NCI-H1092 (cell line): Measurements from ENCODE around the gene FAM20C.

Experiments used
- DNase-seq: peaks from one replicate; lab custom pipeline; 2025; lab: John Stamatoyannopoulos, UW

The FAM20C gene

DNA sequence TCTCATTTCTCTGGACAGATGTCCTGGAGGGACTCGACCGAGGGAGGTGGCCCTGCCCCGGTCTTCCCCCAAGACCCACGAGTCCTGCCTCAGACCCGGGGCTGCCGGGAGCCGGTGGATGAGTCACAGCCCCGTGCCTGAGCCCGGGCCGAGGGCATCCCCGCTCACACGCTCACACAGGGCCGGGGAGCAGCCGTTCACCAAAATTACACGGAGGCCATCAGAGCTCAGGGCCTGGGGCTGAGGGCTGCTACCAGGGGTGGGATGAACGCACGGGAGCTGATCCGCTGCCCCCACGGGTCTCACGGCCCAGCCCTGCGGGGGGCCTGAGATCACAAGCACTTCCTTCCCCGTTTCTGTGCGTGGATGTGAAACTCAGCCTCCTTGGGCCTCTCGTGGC is 17.5 kb downstream of the FAM20C start:
- no peak for DNase-seq

DNA sequence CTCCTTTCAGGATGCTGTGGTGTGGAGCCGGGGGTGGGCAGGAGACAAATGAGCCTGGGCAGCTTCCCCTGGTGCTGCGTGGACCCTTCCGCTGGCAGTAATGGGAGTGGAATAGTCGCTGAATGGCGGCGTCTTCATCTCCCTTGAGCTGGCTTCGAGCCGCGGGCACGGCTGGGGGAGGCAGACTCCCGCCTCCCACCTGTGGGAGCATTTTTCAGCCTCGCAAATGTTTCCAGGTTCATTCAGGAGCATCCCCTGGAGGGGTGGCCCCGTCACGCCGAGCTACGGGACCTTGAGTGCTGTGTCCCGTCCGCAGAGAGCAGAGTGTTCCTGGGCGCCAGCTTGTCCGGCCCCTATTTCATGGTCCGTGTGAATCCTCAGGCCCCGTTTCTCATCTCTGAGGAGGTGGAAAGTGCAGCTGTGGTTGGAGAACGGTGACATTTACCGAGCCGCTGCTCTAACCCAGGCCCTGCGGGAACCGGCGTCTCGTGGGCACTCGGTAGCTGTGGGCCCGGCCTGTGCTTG is 18.1 kb downstream of the FAM20C start:
- no peak for DNase-seq

DNA sequence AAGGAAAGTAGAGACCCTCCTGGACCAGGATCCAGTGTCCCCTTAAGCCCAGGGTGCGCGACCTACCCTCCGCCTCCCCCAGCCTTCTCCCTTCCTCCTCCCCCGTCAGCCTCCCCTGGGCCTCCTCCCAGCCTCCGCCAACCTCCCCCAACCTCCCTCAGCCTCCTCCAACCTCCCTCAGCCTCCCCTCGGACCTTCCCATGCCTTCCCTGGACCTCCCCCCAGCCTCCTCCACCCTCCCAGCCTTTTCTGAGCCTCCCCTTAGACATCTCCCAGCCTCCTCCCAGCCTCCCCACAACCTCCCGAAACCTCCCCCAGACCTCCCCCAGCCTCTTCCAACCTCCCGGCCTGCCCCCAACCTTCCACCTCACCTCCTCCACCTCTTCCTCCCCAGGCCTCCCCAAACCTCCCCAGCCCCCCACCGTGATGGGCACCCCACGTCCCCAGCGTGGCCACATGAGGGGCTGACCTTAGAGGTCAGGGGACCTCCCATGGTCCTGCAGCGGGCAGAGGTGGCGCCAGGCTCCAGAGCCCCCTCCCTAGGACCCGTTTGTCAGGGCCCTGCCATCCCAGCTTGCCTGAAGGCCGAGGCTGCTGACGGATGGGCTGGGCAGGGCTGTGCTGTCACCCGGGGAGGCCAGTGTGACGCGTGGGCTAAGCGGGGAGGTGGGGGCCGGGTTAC is 18.8 kb downstream of the FAM20C start:
- no peak for DNase-seq

DNA sequence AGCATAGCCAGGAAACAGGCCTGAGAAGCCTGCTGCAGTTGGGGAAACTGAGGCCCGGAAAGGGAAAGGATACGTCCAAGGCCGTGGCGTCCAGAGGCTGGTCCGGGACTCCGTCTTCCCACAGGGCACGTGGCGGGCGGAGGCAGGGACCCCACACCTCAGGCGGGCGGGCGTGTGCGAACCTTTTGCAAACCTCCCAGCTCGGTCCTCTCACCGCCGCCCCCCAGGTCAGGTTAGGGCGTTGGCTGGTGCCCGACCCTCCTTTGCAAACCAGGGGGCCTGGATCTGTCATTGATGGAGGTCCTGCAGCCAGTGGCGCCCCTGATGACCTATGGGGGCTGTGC is 19.3 kb downstream of the FAM20C start:
- no peak for DNase-seq

DNA sequence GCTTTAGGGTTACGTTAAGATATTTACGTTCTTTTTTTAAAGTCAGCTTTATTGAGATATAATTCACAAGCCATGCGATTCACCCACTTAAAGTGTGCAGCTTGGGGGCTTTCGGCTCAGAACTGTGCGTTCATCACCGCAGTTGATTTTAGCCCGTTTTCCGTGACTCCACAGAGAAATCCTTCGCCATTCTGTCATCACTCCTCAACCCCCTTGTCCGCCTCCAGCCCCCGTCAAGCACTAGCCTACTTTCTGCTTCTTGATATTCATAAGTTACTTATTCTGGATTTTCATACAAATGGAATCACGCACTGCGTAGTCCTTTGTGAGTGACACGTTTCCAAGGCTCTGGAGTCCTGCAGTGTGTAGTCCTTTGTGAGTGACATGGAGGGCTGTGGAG is 20.4 kb downstream of the FAM20C start:
- DNase-seq, result no peak

DNA sequence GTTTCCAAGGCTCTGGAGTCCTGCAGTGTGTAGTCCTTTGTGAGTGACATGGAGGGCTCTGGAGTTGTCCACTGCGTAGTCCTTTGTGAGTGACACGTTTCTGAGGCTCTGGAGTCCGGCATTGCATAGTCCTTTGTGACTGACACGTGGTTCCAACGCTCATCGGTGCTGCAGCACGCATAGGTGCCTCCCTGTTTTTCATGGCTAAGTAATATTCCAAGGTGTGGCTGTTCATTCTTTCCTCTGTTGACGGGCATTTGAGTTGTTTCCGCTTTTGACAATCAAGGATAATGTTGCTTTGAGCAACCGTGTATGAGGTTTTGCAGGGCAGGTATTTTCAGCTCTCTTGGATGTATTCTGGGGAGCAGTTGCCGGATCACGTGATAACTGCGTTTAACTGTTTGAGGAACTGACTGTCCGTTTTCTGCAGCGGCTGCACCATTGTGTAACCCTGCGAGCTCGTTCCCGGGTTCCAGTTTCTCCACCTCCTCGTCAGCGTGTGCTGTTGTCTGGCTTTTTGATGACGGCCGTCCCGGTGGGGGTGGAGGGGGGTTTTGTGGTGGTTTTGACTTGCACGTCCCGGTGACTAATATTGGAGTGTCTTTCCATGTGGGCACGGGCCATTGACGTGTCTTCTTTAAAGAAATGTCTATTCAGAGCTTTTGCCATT is 21.1 kb downstream of the FAM20C start:
- no peak for DNase-seq

DNA sequence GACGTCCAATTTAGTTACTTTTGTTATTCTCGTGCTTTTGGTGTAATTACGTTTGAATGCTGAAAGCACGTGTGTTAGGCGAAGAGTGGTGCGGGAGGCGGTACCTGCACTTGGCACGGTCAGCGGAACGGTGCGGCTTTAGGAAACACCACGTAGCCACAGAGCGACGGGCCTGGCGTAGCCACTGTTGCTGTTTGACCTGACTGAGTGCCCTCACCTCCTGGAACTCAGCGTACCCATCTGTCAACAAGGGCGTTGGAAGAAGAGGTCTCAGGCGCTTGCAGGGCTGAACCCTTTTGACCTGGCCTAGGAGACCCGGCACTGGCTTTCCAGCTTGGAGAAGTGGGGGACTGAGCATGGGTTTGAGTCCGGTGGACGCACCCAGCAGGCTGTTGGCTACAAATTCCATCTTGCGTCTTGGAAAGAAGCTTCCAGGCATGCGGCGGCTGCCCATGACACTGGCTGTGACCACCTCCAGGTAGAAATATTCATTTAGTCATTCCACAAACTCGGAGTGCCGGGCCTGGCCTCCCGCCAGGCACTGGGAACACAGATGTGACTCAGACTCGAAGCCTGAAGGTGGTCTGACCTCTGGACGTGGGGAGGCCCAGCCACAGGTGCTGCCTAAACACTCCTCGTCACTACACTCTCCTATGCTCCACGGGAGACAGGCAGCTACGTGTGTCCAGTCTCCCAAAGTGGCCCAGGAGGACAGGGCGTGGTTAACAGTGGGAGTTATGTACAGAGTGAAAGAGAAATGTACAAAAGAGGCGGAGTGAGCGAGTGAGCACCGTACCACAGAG is 22.2 kb downstream of the FAM20C start:
- no peak for DNase-seq

DNA sequence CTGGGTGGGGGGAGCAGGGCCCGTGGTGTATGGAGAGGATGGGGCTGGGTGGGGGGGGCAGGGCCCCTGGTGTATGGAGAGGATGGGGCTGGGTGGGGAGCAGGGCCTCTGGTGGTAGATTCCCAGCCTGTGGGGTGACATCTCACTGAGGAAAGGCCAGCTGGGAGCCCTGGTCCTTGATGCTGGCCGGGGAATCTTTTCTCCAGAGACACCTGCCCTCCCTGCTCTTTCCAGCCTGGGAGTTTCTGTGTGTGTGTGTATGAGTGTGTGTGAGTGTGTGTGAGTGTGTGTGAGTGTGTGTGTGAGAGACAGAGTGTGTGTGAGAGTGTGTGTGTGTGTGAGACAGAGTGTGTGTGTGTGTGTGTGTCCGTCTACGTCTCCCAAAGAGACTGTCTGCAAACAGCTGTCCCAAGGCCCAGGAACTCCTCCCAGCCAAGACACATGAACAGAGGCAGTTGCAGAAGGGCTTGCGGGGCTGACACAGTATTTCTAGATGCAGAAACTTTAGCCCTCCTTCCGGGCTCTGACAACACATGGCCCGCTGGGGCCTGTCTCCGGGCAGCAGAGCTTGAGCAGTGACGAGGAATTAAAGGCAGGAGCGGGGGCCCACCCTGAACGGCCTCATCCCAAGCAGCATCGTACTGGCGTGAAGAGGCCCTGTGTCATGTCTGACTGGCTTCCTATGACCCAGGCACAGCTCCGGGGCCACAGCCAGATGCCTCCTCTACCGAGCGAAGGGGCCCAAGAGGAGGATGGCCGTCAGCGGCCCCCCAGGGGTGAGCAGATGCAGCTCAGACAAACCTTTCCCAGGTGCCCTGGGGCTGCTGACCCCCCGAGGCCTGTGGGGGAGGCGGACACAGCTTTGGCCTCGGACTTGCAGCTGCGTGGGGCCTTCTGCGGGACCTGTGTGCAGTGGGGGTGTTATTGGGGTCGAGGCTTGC is 24.3 kb downstream of the FAM20C start:
- no peak for DNase-seq

DNA sequence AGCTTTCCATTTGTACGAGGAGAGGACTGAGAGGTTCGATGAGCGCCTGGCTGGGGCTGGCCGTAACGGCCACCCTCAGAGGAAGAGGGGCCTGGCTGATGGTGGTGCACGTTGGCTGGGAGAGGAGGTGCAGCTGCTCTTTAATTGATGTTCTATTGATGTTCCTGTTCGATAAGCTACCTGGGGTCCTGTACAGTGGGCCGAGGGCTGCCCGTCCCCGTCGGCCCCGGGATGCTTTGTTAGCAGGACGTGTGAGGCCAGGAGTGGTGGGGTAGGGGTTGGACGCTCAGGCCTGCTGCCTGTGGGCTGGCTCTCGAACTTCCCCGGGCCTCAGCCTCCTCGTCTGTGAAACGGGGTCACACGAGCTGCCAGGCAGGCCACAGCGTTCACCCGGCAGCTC is 25.4 kb downstream of the FAM20C start:
- no peak for DNase-seq

DNA sequence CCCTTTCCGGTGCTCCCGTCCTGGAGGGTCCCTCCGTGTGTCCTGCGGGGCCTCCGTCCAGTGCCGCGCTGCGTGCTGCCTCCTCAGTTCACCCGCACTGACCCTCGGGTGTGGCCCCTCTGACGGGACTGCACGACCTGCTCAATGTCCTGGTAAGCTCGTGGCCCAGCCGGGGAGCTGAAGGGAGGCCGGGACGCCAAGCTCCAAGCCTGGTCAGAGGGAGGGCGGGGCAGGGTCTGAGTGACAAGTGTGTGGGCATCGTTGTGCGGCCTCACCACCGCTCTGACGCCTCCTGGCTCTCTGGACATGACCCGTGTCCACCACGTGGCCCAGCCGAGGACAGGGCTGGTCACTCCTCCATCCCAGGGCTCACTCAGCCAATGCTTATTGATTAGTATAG is 25.9 kb downstream of the FAM20C start:
- no peak for DNase-seq

DNA sequence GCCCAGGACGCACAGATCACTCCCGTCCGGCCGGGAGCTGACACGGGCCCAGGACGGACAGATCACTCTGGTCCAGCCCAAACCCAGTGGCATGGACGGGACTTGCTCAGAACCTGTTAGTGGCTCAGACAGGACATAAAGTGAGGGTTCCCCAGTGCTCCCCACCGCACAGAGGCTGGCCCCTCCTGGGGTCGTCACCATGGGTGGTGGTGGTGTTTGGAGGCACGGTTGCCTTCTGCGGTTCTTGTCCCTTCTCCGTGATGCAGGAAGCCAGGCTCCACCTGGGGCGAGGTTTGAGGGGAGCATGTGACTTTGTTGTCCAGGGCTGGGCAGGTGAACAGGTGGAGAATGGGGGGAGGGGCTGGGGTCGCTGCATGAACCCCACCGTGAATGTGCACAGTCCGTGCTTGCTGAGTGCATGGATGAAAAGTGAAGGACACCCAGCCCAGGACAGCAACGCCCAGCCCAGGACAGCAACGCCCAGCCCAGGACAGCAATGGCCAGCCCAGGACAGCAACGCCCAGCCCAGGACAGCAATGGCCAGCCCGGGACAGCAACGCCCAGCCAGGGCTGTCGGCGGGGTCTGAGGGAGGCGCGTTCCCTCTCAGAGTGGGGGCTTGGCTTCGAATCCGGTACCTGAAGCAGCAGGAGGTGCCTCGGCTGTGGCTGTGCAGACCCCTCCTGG is 26.7 kb downstream of the FAM20C start:
- no peak for DNase-seq

DNA sequence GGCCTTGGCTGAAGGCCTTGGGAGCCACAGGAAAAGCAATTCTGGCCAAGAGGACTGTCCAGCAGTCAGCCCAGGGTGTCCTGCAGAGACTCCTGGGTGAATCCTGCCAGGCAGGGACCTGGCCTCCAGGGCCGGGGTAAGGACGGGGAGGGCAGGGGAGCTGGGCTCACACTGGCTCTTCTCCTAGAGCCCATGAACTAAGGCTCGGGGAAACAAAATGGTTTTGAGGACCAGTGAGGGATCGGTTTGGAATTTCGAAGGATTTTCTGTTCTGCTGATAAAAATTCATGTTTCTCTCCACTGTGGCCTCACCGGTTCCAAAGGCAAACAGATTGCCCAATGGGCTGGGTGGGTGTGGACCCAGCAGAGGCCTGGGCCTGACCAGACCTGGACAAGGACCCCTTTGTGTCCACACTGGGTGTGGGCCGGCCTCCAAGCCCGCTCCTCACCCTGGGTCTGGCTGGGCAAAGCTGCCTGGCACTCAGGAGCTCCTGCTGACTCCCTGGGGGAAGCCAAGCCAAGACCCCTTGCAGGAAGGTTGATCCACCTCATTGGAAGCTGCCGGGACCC is 27.3 kb downstream of the FAM20C start:
- no peak for DNase-seq

DNA sequence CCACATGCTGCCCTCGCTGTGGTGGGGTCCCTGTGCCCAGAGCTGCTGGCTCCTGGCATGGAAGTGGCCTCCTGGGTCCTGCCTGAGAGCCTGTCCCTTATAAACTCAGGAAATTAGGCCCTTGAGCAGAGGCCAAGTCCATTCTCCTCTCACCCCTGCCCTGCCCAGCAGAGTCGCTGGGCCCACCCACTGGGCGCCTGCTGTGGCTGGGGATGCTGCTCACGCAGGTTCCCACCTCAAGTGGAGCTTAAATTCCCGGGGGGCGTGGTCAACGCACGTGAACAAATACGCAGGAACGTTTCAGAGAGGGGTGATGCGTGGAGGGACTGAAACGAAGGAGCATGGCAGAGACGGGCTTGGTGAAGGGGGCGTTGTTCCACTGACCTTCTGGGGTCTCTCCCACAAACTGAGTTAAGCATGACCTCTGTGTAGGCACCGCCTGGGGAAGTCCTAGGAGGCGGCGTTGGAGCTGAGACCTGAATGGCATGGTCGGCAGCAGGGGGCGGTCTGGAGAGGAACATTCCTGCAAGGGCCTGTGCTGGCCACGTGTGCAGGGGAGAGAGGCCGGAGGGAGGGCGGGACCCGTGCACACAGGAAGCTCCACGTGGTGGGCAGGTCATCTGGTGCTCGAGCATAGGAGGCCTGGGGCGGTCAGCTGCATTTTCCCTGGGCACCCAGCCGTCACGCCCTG is 27.9 kb downstream of the FAM20C start:
- no peak for DNase-seq

DNA sequence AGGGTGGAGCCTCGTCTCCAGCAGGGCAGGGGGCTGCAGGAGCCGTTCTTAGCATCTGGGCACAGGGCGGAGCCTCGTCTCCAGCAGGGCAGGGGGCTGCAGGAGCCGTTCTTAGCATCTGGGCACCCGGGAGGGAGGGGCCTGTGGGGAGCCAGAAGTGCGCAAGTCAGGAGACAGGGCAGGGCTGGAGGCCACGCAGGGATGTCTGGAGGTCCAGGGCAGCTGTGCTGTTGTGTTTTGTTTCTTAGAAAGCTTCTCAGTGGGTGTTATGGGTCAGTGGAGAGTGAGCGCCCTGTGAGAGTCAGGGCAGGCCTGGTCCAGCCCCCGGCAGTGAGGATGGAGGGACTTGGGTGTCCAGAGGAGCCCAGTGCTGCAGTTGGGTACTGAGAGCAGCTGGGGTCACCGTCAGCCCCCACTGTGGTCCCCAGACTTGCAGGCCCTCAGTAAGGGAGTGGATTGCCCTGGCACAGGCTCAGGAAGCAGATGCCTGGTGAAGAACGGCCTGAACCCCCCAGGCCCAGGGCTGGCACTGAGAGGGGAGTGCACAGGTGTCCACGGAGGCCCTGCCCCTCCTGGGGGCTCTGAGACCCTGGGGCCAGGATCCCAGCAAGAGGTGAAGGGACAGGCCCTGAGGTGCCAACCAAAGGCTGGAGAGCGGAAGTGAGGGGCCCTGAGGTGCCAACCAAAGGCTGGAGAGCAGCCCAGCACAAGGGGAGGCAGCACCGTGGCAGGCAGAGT is 29.8 kb downstream of the FAM20C start:
- no peak for DNase-seq

DNA sequence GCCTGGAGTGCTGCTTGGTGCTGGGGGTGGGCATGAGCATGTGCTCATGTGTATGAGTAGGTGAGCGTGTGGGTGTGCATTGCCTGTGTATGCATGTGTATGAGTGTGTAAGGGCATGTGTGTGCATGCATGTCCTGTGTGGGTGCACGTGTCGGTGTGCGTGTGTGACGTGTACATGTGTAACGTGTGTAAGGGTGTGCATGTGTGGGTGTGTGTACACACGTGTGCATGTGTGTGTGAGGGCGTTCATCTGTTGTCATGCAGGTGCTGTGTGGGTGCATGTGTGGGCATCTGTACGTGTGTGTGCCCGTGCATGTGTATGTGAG is 30.3 kb downstream of the FAM20C start:
- no peak for DNase-seq

DNA sequence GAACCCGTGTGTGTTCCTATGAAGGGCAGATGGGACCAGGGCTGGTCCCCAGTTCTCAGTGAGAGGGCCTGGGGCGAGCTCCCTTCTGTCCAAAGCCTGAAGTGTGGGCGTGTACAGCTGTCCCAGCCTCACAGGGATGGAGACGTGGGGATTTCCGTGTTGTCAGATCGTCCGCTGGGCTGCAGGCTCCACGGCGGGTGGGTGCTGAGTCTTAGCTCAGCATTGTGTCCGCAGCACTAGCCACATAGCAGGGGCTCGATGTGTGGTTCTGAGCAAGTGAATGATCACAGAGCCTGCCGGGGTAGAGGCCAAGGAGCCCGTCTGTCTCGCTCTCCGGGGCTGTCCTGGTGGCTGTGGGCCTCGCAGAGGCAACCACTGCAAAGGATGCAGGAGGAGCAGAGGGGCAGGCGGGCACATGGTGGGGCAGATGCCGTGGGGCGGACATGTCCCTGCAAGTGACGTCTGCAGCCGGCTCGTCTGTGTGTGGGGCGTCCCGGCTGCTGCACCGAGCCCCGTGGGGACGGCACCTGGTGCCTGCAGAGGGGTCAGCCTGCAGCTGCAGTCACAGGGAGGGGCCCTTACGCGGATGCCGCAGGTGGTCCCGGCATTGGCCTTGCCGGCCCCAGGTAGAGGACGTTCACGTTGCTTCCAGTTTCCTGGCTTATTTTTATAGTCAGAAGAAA is 30.9 kb downstream of the FAM20C start:
- DNase-seq, result no peak

DNA sequence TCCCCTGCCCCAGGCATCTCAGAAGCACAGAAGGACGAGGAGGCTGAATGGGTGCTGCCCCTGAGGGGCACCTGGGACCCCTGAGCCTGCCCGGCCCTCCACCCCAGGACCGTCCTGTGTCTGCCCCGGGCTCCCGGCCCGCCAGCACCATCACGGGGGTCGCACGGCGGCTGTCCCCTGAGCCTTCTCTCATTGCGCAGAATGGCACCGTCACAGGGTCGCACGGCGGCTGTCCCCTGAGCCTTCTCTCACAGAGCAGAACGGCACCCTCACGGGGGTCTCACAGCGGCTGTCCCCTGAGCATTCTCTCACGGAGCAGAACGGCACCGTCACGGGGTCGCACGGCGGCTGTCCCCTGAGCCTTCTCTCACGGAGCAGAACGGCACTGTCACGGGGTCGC is 31.5 kb downstream of the FAM20C start:
- DNase-seq, result no peak

DNA sequence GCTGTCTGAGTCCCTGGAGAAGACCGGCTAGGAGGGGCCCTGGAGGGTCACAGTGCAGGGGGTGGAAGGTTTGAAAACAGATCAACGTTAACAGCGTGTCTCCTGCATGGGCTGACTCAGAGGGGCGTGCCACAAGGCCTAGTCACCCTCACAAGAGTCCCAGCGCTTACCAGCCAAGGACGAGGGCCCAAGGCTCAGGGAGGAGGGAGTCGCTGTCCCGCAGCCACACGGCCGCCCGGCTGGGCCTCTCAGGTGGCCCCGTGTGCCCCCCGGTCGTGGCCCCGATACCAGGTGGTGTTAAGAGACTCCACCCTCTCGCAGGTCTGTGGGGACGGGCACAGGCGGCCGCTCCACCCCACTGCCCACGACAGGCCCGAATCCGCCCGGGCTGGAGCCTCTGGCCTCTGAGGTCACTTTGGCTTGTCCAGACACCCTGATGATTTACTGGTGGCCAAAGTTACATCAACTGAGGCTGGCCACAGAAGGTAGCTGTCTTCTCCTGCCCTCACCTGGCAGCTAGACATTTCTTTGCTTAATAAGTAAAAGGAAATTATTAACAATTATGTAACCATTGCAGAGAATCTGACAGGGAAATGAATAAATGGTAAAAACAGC is 34.0 kb downstream of the FAM20C start:
- no peak for DNase-seq

DNA sequence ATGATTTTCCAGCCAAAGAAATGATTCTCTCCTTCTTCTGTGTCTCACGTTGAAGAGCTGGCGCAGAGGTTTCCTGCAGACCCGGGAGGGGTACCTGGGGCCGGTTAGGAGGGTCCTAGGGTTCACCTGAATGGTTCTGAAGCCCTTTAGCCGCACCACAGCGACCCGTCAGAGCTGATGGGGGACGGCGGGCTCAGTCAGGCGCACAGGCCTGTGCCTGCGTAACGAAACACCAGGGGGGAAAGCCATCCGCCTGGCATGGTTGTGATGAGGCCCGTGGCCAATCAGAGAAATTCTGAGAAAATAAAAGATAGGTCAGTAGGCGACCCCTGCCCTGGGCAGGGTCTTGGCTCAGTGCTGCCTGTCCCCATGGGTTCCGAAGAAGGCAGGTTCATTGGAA is 35.6 kb downstream of the FAM20C start:
- DNase-seq, result no peak
